ENCODE results near the gene ADAMTSL1.

ADAMTSL1 gene

GRCh38 chr9:18771011-18771410 is 297.1 kb downstream of the ADAMTSL1 start:
- Histone ChIP-seq H3K4me3 (replicated peaks; ENCODE audit: insufficient read depth, low read length) (no peak overlapping the region), H3K27ac (replicated peaks) (no peak overlapping the region), H3K27me3 (ENCODE audit: insufficient read depth, poor library complexity, severe bottlenecking) (no peaks in the 10 kb centered on the region)
- no peak for DNase-seq (ENCODE audit: low read depth in 1 of 2, low spot score in 1 of 2)
- TF ChIP-seq GABPA (IDR thresholded peaks at IDR 0.05; ENCODE audit: low read depth) (no peak), SPI1 (IDR thresholded peaks at IDR 0.05; ENCODE audit: borderline replicate concordance, low read depth) (no peak), POLR2AphosphoS5 (IDR thresholded peaks at IDR 0.05; ENCODE audit: low read depth) (no peak), REST (IDR thresholded peaks at IDR 0.05; ENCODE audit: insufficient replicate concordance, low read depth) (no peak)
- TF ChIP-seq, protein P1, sequence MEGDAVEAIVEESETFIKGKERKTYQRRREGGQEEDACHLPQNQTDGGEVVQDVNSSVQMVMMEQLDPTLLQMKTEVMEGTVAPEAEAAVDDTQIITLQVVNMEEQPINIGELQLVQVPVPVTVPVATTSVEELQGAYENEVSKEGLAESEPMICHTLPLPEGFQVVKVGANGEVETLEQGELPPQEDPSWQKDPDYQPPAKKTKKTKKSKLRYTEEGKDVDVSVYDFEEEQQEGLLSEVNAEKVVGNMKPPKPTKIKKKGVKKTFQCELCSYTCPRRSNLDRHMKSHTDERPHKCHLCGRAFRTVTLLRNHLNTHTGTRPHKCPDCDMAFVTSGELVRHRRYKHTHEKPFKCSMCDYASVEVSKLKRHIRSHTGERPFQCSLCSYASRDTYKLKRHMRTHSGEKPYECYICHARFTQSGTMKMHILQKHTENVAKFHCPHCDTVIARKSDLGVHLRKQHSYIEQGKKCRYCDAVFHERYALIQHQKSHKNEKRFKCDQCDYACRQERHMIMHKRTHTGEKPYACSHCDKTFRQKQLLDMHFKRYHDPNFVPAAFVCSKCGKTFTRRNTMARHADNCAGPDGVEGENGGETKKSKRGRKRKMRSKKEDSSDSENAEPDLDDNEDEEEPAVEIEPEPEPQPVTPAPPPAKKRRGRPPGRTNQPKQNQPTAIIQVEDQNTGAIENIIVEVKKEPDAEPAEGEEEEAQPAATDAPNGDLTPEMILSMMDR (IDR thresholded peaks at IDR 0.05; ENCODE audit: insufficient read depth, low read length): no peak

GRCh38 chr9:18771763-18772162 is 297.8 kb downstream of the ADAMTSL1 start:
- Histone ChIP-seq H3K27ac (replicated peaks) (no peak overlapping the region), H3K4me3 (replicated peaks; ENCODE audit: insufficient read depth, low read length) (no peak overlapping the region), H3K27me3 (ENCODE audit: insufficient read depth, poor library complexity, severe bottlenecking) (no peaks in the 10 kb centered on the region)
- no peak for TF ChIP-seq POLR2AphosphoS5 (IDR thresholded peaks at IDR 0.05; ENCODE audit: low read depth)
- no peak for TF ChIP-seq SPI1 (IDR thresholded peaks at IDR 0.05; ENCODE audit: borderline replicate concordance, low read depth)
- TF ChIP-seq GABPA (IDR thresholded peaks at IDR 0.05; ENCODE audit: low read depth): no peak
- TF ChIP-seq REST (IDR thresholded peaks at IDR 0.05; ENCODE audit: insufficient replicate concordance, low read depth): no peak
- TF ChIP-seq, protein P1 (IDR thresholded peaks at IDR 0.05; ENCODE audit: insufficient read depth, low read length): no peak
- DNase-seq (ENCODE audit: low read depth in 1 of 2, low spot score in 1 of 2): no peak

DNA sequence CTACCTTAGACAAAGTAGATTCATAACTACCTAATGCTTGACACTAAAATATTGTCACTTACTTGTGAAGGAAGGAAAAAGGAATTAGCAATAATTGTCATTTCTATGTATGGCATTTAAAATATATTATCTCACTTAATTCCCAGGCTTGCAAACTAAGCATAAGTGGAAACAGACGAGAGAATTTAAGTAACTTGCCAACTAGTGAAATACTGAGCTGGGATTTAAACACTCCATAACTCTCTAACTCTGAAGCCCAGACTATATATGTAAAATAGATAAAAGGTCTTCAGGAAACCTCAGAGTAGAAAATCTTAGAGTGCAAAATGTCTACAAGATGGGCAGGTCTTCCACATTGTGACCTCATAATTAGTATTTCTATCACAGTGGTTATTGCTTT is 301.3 kb downstream of the ADAMTSL1 start:
- no peak for DNase-seq (ENCODE audit: low read depth in 1 of 2, low spot score in 1 of 2)
- H3K27me3 ChIP-seq (ENCODE audit: insufficient read depth, poor library complexity, severe bottlenecking): no peaks in the 10 kb centered on the region

More for the DNA sequence above, 301.3 kb downstream of the ADAMTSL1 start:
- TF ChIP-seq REST (IDR thresholded peaks at IDR 0.05; ENCODE audit: insufficient replicate concordance, low read depth) (no peak), SPI1 (IDR thresholded peaks at IDR 0.05; ENCODE audit: borderline replicate concordance, low read depth) (no peak), POLR2AphosphoS5 (IDR thresholded peaks at IDR 0.05; ENCODE audit: low read depth) (no peak), GABPA (IDR thresholded peaks at IDR 0.05; ENCODE audit: low read depth) (no peak)
- TF ChIP-seq, protein P1 (IDR thresholded peaks at IDR 0.05; ENCODE audit: insufficient read depth, low read length): no peak
- Histone ChIP-seq H3K27ac (replicated peaks) (no peak overlapping the region), H3K4me3 (replicated peaks; ENCODE audit: insufficient read depth, low read length) (no peak overlapping the region)

Measured in HL-60 (cell line).